Trophoblast cell (in vitro differentiated cells and primary cell): ENCODE data around the gene IFNGR1.

Experiments
- DNase-seq, 2 donors: peaks; one replicate each; pipeline ENCODE4 v3.0.0-alpha.2; 2016
- H2AFZ ChIP-seq: 2 replicates; pipeline ENCODE4 v1.6.1; 2013; ENCODE audit warnings: low read length, moderate library complexity, mild to moderate bottlenecking; ENCODE audit not compliant: insufficient read depth, poor library complexity
- H2AK5ac ChIP-seq: 2 replicates; pipeline ENCODE4 v1.6.1; 2013; ENCODE audit warnings: mild to moderate bottlenecking, low read length
- H2BK120ac ChIP-seq: 2 replicates; pipeline ENCODE4 v1.6.1; 2013; ENCODE audit warnings: low read length, mild to moderate bottlenecking, moderate library complexity; ENCODE audit not compliant: insufficient read depth, poor library complexity
- H2BK12ac ChIP-seq: 2 replicates; pipeline ENCODE4 v1.6.1; 2013; ENCODE audit warnings: mild to moderate bottlenecking, low read length, moderate library complexity
- H2BK5ac ChIP-seq: 2 replicates; pipeline ENCODE4 v1.6.1; 2013; ENCODE audit warnings: low read length, low read depth, moderate library complexity, mild to moderate bottlenecking; ENCODE audit not compliant: poor library complexity
- H3K14ac ChIP-seq: 2 replicates; pipeline ENCODE4 v1.6.1; 2013; ENCODE audit warnings: mild to moderate bottlenecking, low read length
- H3K18ac ChIP-seq: 2 replicates; pipeline ENCODE4 v1.6.1; 2013; ENCODE audit warnings: mild to moderate bottlenecking, low read length
- H3K23ac ChIP-seq: 2 replicates; pipeline ENCODE4 v1.6.1; 2013; ENCODE audit warnings: low read length
- H3K27ac ChIP-seq: 2 replicates; pipeline ENCODE4 v1.5.1; 2013; ENCODE audit warnings: low read depth, mild to moderate bottlenecking, inconsistent platforms, low read length, moderate library complexity
- H3K27me3 ChIP-seq: 2 replicates; pipeline ENCODE4 v1.6.1; 2013; ENCODE audit warnings: inconsistent platforms, mild to moderate bottlenecking, low read length, moderate library complexity; ENCODE audit not compliant: insufficient read depth
- H3K36me3 ChIP-seq, 2 experiments: 1 replicate in 1 of 2; 2 replicates in 1 of 2; pipeline ENCODE4 v1.6.1; 2013; ENCODE audit warnings: low read length in 2 of 2, mild to moderate bottlenecking in 2 of 2, moderate library complexity in 1 of 2; ENCODE audit not compliant: insufficient read depth in 2 of 2, control insufficient read depth in 1 of 2
- H3K4ac ChIP-seq: 2 replicates; pipeline ENCODE4 v1.6.1; 2013; ENCODE audit warnings: low read depth, mild to moderate bottlenecking, low read length, moderate library complexity
- H3K4me1 ChIP-seq, 2 experiments: 1 replicate in 1 of 2; 2 replicates in 1 of 2; pipeline ENCODE4 v1.6.1; 2013; ENCODE audit warnings: low read length in 2 of 2, mild to moderate bottlenecking in 2 of 2, moderate library complexity in 1 of 2; ENCODE audit not compliant: insufficient read depth in 2 of 2, control insufficient read depth in 1 of 2
- H3K4me2 ChIP-seq: 2 replicates; pipeline ENCODE4 v1.6.1; 2013; ENCODE audit warnings: inconsistent platforms, mild to moderate bottlenecking, low read length, moderate library complexity
- H3K4me3 ChIP-seq: 2 replicates; pipeline ENCODE4 v1.5.1; 2013; ENCODE audit warnings: mild to moderate bottlenecking, low read depth, low read length, inconsistent platforms
- H3K79me1 ChIP-seq: one replicate; pipeline ENCODE4 v1.6.1; 2013; ENCODE audit warnings: low read length
- H3K79me2 ChIP-seq: 2 replicates; pipeline ENCODE4 v1.6.1; 2013; ENCODE audit warnings: low read length, mild to moderate bottlenecking; ENCODE audit not compliant: control insufficient read depth, insufficient read depth, poor library complexity
- H3K9ac ChIP-seq: 2 replicates; pipeline ENCODE4 v1.6.1; 2013; ENCODE audit warnings: mild to moderate bottlenecking, low read length
- H3K9me3 ChIP-seq: 2 replicates; pipeline ENCODE4 v1.6.1; 2013; ENCODE audit warnings: low read depth, mild to moderate bottlenecking, control low read depth, inconsistent platforms, low read length; ENCODE audit not compliant: insufficient read depth
- H4K12ac ChIP-seq: 2 replicates; pipeline ENCODE4 v1.6.1; 2013; ENCODE audit warnings: low read depth, mild to moderate bottlenecking, low read length, moderate library complexity
- H4K8ac ChIP-seq: 2 replicates; pipeline ENCODE4 v1.6.1; 2013; ENCODE audit warnings: low read depth, mild to moderate bottlenecking, low read length, moderate library complexity
- H4K91ac ChIP-seq: one replicate; pipeline ENCODE4 v1.6.1; 2013; ENCODE audit warnings: low read depth, mild to moderate bottlenecking, low read length, moderate library complexity
- WGBS: extraction: QIAGEN DNeasy Blood & Tissue Kit; methylation state at CpG from one replicate; pipeline ENCODE4 v1.1.7; 2013; ENCODE audit warnings: missing lambda C conversion rate; ENCODE audit not compliant: insufficient read length, insufficient coverage; ENCODE audit errors: extremely low coverage; 5-methylcytosine and 5-hydroxymethylcytosine counted together

IFNGR1 gene

DNA sequence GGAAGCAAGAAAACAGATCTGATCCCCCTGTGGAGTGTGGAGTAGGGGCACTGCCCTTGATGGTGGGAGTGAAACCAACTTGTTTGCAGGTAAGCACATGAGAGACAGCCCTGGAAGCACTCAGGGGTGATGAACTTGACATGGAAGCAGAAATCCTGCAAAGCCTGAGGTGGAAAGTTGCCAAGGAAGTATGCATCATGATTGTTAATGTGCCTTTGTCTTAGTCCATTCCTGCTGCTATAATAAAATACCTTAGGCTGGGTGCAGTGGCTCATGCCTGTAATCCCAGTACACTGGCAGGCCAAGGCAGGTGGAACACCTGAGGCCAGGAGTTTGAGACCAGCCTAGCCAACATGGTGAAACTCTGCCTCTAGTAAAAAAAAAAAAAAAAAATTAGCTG, 40.2 kb upstream of the IFNGR1 start:
- no peak overlapping the region for H2AFZ ChIP-seq
- H3K4me1 ChIP-seq = no peaks in the 10 kb centered on the region
- H2BK5ac ChIP-seq = no peak overlapping the region
- H3K4me3 ChIP-seq = no peak overlapping the region
- H3K9ac ChIP-seq = no peak overlapping the region
- H3K27ac ChIP-seq = no peak overlapping the region
- H3K14ac ChIP-seq = no peak overlapping the region
- DNase-seq = no peak
- H3K18ac ChIP-seq = no peak overlapping the region
- H3K4me2 ChIP-seq = no peak overlapping the region
- H4K91ac ChIP-seq = no peak overlapping the region
- no peak overlapping the region for H4K12ac ChIP-seq
- H3K23ac ChIP-seq = no peak overlapping the region
- no peaks in the 10 kb centered on the region for H3K79me2 ChIP-seq
- no peak overlapping the region for H4K8ac ChIP-seq
- H2BK12ac ChIP-seq = no peak overlapping the region
- H3K9me3 ChIP-seq = peaks cover 1% of the 10 kb centered on the region
- no peak overlapping the region for H3K4ac ChIP-seq
- H3K27me3 ChIP-seq = no peaks in the 10 kb centered on the region
- no peak overlapping the region for H2BK120ac ChIP-seq
- H3K79me1 ChIP-seq = no peaks in the 10 kb centered on the region
- H3K36me3 ChIP-seq = no peaks in the 10 kb centered on the region
- no peak overlapping the region for H2AK5ac ChIP-seq

DNA sequence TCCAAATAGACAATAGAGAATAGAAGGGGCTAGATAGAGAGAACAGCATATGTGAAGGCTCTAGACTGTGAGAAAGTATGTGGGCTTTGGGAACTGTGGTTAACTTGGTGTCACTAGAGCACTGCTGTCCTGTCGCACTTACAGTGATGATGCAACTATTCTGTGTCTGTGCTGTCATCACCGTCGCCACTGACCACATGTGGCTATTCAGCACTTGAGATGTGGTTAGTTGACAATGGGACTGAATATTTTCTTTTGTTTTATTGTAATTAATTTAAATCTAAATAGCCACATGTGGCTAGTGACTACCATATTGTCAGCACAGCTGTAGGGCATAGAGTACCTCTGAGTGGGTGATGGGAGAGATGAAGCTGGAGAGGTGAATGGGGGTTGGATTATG, 39.0 kb upstream of the IFNGR1 start:
- Histone ChIP-seq H3K27me3 (no peaks in the 10 kb centered on the region), H3K27ac (no peak overlapping the region), H3K9me3 (peaks cover 1% of the 10 kb centered on the region), H2AFZ (no peak overlapping the region), H3K14ac (no peak overlapping the region), H3K4me2 (no peak overlapping the region), H2BK5ac (no peak overlapping the region), H3K23ac (no peak overlapping the region), H2BK120ac (no peak overlapping the region), H3K4me3 (no peak overlapping the region), H3K4ac (no peak overlapping the region), H4K91ac (no peak overlapping the region), H3K18ac (no peak overlapping the region), H2AK5ac (no peak overlapping the region), H3K36me3 (no peaks in the 10 kb centered on the region), H3K4me1 (no peaks in the 10 kb centered on the region), H4K8ac (no peak overlapping the region), H3K79me1 (no peaks in the 10 kb centered on the region), H2BK12ac (no peak overlapping the region), H3K79me2 (no peaks in the 10 kb centered on the region), H4K12ac (no peak overlapping the region), H3K9ac (no peak overlapping the region)
- no peak for DNase-seq
- no CpG with 5 or more reads among the region's 3 CpGs for WGBS

DNA sequence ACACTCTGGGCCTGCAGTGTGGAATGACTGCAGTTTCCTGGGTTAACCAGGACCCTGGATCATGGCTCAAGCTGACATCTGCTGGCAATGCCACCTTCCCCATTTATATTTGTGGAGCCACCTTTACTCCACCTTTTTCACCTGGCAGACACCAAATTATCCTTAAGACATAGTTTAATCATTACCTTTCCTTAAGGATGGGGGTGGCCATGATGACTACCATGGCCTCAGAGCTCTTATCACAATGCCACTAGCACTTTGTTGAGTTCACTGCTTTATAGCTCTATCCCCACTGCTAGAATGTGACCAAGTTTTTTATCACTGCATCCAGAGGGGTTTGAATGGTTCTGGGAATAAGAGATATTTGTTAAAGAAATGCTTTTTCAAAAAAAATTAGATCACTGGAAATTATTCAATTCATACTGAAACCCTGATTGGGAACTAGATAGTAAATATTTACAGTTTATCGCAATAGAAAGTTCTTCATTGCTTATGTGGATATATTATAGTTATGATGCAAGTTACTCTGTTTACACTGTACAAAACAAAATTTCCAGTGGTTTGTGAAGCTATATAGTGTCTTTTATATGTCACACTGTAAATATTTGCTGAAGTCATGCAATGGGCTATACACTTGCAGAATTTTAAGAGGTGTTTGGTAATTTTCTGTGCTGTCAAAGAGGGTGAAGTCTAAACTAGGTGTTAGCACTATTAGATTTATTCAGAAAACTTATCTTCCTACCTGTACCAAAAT, 37.3 kb upstream of the IFNGR1 start:
- Histone ChIP-seq H3K36me3 (no peaks in the 10 kb centered on the region), H3K27ac (no peak overlapping the region), H2BK12ac (no peak overlapping the region), H4K8ac (no peak overlapping the region), H3K18ac (no peak overlapping the region), H2BK5ac (no peak overlapping the region), H3K23ac (no peak overlapping the region), H4K12ac (no peak overlapping the region), H3K9ac (no peak overlapping the region), H3K4me1 (no peaks in the 10 kb centered on the region), H3K79me2 (no peaks in the 10 kb centered on the region), H3K4me3 (no peak overlapping the region), H3K4me2 (no peak overlapping the region), H2BK120ac (no peak overlapping the region), H3K14ac (no peak overlapping the region), H3K27me3 (no peaks in the 10 kb centered on the region), H2AK5ac (no peak overlapping the region), H2AFZ (no peak overlapping the region), H4K91ac (no peak overlapping the region), H3K9me3 (peaks cover 1% of the 10 kb centered on the region), H3K79me1 (no peaks in the 10 kb centered on the region), H3K4ac (no peak overlapping the region)
- no CpG with 5 or more reads among the region's 1 CpG for WGBS
- no peak for DNase-seq

GRCh38 chr6:137254966-137255365, 35.8 kb upstream of the IFNGR1 start:
- Histone ChIP-seq H3K9me3 (peaks cover 1% of the 10 kb centered on the region), H3K23ac (no peak overlapping the region), H4K8ac (no peak overlapping the region), H2BK12ac (no peak overlapping the region), H3K4ac (no peak overlapping the region), H3K79me2 (no peaks in the 10 kb centered on the region), H3K4me1 (no peaks in the 10 kb centered on the region), H3K36me3 (no peaks in the 10 kb centered on the region), H3K27me3 (no peaks in the 10 kb centered on the region), H3K4me3 (no peak overlapping the region), H2BK5ac (no peak overlapping the region), H3K79me1 (no peaks in the 10 kb centered on the region), H3K27ac (no peak overlapping the region), H4K12ac (no peak overlapping the region), H2BK120ac (no peak overlapping the region), H3K14ac (no peak overlapping the region), H3K9ac (no peak overlapping the region), H2AFZ (no peak overlapping the region), H3K18ac (no peak overlapping the region), H4K91ac (no peak overlapping the region), H2AK5ac (no peak overlapping the region), H3K4me2 (no peak overlapping the region)
- DNase-seq = no peak
- WGBS = no CpG with 5 or more reads among the region's 1 CpG
